Measurements from ENCODE around the gene CTDP1.
"Not testable (repeated sequence)": the region's sequence is repeated elsewhere in the genome, so short reads cannot be mapped to it uniquely, and the experiment has no call there.

CTDP1 gene

DNA sequence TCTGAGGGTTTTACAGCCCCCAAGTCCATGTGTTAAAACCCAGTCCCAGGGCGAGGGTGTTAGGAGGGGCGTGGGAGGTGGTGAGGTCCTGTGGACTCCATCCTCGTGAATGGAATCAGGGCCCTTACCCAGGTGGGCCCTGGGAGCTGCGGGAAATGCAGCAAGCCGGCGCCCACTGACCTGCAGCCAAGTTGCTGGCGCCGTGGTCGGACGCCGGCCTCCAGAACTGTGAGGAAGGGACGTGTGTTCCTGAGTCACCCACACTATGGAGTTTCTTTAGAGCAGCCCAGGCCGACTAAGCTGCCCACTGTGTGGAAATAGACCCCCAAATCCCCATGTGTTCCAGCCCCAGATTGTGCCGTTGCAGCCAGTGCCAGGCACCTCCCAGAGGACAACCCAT, 26.4 kb downstream of the CTDP1 start:
- no peak for DNase-seq

DNA sequence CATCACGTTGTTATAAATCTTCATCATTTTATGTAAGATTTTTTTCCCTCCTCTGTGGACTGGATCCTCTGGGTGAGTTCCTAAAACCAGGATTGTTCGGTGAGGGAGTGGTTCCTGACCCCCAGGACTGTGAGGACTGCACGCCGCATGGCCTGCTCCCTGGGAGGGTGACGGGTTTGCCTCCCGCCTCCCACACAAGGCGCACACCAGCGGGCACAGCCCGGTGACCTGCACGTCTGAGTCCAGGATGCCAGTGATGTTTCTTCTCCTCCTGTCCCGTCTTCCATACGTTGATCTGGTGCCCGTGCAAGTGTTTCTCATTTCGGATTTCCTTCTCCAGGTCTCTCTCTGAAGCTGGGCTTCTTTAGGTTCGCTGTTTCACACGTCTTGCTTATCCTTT, 27.1 kb downstream of the CTDP1 start:
- no peak for DNase-seq

DNA sequence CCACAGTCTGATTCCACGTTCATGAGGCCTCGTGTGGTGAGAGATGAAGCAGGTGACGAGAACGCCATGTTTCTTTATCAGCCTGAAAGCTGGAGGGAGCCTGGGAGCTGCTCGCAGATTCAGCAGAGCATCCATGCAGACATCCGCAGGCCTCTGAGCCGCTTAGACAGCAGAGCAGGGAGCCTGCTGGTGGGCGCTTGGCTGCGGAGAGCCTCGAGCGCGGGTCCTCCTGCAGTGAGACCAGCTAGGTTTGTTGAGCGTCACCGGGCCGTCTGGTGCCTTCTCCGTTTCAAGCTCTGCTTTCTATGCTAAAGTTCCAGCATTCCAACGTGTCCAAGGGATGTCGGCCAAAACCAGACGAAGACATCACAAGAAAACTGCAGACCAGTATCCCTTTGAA, 27.6 kb downstream of the CTDP1 start:
- no peak for DNase-seq

DNA sequence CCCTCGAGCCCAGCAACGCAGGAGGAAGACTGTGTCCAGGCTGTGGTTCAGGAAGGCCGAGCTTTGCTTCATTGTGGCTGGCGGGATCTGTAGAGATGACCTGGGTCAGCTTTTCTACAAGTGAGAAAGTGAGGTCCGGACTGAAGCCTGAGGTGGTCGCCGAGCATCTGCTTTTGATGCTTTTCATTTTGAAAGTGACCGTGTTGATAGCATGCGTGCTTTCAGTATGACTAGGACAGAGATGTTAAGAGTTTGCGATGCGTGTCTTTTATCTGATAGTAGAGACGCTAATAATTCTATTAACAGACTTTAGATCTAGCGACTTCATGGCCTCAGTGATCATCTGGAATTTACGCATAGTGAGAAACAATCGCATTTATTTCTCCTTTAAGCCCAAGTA, 28.1 kb downstream of the CTDP1 start:
- DNase-seq = no peak

DNA sequence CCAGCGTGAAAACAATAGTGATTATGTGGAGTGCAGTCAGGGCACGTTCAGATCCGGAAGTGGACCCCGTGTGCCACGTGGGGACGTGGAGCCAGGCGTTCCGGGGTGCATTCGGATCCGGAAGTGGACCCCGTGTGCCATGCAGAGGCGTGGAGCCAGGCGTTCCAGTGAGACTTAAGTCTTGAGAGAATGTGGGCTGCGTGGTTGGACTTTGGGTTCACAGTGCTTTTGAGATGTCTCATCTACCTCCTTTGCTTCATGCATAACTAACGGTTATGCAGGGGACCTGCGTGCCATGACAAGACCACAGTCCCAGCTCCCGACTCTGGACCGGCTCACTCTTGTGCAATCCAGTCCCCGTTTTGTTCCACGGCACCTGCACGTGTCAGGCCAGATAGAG, 28.8 kb downstream of the CTDP1 start:
- DNase-seq = no peak

DNA sequence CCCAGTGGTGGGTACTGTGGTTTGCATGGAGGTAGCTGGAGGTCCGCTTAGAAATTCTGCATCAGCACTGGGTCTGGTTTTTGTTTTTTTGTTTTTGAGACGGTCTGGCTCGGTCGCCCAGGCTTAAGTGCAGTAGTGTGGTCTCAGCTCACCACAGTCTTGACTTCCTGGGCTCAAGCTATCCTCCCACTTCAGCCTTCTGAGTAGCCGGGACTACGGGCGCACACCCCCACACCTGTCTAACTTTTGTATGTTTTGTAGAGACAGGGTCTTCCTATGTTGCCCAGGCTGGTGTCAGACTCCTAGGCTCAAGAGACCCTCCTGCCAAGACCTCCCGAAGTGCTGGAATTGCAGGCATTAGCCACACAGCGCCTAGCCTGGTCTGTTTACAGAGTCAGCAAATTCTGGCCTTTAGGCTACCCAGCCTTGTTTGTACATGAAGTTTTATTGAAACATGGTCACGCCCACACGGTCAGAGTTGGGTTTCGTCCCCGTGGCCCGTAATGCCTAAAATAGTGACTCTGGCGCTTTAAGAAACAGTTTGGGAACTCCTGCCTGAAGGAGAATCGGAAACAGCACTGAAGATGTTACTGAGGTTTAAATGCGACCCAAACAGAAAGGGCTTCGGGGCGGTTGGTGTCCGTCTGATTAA, 32.7 kb downstream of the CTDP1 start:
- DNase-seq = no peak

DNA sequence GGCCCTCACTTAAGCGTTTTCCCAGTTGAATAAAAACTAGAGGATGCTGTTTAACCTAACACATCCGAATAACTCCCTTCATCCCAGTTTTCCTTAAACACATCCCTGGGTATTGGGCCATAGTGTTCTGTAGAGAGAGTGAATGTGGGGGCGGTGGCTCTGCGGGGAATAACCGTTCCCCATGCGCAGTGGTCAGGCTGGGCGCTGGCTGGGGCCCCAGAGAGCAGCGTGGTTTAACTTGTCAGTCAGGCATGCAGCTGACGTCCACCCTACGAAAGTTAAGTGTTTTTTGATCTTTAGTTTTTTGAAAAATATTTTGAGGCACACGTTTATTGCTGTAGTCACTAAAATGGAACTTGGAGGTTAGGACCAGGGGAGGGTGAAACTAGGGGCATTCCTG, 33.7 kb downstream of the CTDP1 start:
- DNase-seq = no peak

DNA sequence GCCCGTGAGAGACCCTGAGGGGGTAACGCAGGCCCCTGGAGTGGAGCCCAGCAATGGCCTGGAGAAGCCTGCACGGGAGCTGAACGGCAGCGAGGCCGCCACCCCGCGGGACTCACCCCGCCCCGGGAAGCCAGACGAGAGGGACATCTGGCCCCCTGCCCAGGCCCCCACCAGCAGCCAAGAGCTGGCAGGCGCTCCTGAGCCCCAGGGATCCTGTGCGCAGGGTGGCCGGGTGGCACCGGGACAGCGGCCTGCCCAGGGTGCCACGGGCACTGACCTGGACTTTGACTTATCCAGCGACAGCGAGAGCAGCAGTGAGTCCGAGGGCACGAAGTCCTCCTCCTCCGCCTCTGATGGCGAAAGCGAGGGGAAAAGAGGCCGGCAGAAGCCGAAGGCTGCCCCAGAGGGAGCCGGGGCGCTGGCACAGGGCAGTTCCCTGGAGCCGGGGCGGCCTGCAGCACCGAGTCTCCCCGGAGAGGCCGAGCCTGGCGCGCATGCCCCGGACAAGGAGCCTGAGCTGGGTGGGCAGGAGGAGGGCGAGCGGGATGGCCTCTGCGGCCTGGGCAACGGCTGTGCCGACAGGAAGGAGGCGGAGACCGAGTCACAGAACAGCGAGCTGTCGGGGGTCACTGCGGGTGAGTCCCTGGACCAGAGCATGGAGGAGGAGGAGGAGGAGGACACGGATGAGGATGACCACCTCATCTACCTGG, 35.1 kb downstream of the CTDP1 start:
- DNase-seq = no peak

DNA sequence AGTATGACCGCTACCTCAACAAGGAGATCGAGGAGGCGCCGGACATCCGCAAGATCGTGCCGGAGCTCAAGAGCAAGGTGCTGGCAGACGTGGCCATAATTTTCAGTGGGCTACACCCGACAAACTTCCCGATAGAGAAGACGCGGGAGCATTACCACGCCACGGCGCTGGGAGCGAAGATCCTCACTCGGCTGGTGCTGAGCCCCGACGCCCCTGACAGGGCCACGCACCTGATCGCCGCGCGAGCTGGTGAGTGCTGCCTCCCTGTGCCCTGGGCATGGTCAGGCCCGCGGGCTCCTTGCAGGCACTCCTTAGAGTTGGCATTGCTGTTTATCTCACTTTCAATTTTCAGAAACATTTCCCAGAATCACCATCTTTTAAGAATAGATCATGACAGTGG, 35.7 kb downstream of the CTDP1 start:
- DNase-seq = no peak

DNA sequence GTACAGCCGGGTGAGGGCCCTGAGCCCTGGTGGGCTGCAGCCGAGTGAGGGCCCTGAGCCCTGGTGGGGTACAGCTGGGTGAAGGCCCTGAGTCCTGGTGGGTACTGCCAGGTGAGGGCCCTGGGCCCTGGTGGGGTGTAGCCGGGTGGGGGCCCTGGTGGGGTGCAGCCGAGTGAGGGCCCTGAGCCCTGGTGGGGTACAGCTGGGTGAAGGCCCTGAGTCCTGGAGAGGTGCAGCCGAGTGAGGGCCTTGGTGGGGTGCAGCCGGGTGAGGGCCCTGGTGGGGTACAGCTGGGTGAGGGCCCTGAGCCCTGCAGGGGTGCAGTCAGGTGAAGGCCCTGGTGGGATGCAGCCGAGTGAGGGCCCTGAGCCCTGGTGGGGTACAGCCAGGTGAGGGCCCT, 37.5 kb downstream of the CTDP1 start:
- no peak for DNase-seq

DNA sequence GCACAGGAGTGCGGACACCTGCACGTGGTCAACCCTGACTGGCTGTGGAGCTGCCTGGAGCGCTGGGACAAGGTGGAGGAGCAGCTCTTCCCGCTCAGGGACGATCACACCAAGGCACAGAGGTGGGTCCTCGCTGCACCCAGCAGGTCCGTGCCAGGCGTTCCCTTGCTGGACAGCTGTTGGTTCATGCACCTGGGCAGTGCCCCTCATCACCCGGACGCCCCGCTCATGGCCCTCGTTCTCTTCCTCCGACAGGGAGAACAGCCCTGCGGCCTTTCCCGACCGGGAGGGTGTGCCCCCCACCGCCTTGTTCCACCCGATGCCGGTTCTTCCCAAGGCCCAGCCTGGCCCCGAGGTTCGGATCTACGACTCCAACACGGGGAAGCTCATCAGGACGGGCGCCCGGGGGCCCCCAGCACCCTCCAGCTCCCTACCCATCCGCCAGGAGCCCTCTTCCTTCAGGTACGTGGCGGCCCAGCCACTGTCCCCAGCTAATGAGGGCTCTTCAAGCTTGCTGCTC, 38.0 kb downstream of the CTDP1 start:
- DNase-seq = no peak

DNA sequence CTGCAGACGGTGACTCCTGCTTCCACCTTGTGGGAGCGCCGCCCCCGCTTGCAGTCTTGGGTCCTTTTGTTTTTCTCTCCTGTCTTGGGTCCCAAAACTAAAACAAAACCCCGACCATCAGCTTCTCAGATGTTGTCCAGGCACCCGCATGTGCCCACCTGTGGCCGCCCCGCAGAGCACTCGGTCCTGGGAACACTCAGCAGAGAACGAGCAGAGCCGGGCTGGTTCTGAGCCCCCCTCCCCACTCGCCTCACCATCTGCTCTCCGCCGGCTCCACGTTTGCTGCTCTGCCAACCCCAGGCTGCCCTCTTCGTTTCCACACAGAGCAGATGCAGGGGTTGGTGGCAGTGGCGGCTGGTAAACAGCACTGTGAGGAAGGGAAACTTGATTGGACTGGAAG, 38.5 kb downstream of the CTDP1 start:
- DNase-seq = peak; percentile 66

DNA sequence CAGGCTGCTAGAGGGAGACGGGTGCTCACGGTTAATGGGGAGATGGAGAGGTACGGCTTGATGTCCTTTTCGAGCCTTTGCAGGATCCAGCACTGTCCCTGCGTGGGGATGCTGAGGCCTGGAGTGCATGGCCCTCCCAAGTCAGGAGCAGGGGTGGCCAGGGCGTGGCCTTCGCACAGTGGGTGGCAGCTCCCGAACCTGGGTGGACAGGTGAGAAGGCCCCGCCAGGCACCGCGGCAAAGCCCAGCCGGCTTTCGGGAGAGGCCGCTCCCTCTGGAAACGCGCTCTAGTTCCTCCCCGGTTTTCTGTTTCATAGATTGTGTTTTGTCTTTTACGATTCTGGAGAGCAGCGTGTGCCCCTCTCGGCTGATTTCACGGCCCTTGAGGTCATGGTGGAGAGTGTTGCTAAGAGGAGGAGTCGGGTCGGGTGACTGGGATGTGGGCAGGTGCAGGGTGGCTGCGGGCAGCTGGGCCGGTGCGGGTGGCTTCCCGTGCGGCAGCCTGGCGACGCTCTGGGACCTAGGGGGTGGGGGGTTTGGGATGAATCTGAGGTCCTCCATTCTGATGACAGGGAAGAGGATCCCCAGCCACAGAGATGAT, 39.4 kb downstream of the CTDP1 start:
- DNase-seq = no peak

DNA sequence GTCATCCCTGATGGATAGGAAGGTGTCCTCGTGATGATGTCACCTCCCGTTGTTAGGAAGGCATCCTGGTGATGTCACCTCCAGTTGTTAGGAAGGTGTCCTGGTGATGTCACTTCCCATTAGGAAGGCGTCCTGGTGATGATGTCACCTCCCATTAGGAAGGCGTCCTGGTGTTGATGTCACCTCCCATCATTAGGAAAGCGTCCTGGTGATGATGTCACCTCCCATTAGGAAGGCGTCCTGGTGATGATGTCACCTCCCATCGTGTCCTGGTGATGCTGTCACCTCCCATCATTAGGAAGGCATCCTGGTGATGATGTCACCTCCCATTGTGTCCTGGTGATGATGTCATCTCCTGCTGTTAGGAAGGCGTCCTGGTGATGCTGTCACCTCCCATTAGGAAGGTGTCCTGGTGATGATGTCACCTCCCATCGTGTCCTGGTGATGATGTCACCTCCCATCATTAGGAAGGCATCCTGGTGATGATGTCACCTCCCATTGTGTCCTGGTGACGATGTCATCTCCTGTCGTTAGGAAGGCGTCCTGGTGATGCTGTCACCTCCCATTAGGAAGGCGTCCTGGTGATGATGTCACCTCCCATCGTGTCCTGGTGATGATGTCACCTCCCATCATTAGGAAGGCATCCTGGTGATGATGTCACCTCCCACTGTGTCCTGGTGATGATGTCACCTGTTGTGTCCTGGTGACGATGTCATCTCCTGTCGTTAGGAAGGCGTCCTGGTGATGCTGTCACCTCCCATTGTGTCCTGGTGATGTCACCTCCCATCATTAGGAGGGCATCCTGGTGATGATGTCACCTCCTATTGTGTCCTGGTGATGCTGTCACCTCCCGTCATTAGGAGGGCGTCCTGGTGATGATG, 40.1 kb downstream of the CTDP1 start:
- not testable (repeated sequence) for DNase-seq

DNA sequence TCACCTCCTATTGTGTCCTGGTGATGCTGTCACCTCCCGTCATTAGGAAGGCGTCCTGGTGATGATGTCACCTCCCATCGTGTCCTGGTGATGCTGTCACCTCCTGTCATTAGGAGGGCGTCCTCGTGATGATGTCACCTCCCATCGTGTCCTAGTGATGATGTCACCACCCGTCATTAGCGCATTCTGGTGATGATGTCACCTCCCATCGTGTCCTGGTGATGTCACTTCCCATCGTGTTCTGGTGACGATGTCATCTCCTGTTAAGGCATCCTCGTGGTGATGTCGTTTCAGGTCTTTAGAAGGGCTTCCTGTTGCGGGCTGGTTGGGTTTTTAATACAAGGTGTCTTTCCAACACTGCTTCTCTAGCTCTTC, 40.7 kb downstream of the CTDP1 start:
- DNase-seq = no peak

DNA sequence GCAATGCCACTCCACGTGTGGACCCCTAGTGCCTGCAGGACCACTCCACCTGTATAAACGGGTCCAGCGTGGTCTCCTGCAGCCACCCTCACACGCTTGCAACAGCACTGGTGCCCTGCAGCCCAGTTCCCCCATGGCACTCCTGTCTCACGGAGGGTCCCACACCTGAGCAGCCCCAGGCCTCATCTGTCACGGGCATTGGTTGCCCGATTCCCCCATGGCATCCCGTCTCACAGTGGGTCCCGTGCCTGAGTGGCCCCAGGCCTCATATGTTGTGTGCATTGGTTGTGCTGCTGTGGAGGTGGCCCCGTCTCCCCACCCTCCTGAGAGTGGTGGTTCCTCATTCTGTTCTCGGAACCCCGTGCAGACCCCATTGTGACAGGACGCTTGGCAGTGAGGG, 43.4 kb downstream of the CTDP1 start:
- no peak for DNase-seq

DNA sequence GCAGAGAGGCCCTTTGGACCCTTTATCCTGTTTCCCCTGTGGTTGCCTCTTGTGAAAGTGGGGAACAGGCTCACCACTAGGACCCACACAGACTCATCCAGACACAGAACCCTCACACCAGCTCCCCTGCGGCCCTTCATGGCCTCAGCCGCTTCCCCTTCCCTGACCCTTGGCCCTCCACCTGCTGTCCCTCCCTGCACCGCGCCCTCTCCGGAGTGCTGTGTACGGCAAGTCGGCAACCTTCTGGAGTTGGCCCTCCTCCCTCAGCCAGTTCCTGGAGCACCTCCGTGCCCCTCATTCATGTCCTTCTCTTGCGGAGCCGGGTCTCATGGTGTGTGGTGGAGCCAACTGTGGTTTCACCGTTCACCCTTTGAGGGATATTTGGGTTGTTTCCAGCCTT, 44.0 kb downstream of the CTDP1 start:
- no peak for DNase-seq

DNA sequence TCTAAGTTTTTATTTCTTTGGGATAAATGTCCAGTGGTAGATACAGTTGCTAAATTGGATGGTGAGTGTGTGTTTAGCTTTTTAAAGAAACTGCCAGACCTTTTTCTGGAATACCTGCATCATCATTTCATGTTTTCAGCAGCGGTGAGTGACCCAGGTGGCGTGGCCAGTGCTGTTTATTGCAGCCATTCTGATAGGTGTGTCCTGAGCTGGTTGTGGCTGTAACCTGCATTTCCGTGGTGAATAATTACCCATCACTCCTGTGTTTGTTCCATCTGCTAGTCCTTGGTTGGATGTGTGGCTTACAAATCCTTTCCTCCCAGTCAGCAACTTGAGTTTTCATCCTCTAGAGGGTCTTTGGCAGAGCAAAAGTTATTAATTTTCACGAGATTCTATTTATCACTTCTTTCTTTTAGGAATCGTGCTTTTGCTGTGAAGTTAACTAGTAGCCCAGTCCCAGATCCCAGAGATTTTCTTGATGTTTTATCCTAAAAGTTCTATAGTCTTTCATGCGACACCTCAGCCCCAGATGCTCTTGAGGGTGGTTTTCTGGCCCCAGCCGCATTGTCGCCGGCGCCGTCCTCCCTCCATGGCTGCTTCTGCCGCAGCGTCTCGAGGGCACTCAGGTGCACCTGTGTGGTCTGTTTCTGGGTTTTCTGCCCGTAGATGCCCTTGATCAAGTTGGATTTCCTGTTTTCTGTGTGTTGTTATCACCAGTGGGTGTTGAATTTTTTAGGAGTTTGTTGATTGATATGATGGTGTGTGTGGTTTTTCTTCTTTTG, 44.9 kb downstream of the CTDP1 start:
- DNase-seq = no peak

DNA sequence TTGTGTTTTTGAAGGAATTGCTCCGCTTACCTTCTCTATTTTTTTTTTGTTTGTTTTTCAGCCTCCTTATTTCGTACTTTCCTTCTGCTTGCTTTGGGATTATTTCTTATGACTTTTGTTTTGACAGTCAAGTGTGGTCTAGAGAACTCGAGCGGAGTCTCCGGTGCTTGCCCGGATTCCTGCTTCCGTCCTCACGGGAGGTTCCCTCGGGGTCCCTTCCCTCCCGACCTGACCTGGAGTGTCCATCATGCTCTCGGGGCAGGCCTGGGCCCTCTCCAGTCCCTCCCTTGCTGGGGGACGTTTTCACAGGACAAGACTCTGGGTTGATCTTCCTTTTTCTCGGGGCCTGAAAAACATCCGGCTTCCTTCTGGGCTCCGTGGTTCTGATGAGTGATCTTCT, 45.9 kb downstream of the CTDP1 start:
- DNase-seq = no peak

DNA sequence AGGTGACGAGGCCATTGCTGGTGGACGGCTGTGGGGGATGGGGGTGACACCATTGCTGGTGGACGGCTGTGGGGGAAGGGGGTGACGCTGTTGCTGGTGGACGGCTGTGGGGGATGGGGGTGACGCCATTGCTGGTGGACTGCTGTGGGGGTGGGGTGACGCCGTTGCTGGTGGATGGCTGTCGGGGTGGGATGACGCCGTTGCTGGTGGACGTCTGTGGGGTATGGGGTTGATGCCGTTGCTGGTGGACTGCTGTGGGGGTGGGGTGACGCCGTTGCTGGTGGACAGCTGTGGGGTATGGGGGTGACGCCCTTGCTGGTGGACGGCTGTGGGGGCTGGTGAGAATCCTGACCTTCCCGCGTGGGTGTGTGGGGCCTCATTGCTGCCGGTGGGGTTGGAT, 47.1 kb downstream of the CTDP1 start:
- DNase-seq = no peak

DNA sequence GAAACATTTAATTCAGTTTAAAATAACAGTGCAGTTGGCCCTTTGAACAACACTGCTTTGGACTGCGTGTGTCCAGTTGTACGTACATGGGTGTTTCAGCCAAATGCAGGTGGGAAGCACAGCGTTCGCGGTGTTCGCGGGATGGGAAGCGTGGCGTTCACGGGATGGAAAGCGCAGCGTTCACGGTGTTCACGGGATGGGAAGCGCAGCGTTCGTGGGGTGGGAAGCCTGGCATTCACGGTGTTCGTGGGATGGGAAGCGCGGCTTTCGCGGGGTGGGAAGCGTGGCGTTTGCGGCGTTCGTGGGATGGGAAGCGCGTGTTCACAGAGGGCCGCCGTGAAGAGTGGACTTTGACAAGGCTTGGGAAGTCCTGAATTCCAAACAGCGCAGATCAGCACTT, 47.6 kb downstream of the CTDP1 start:
- no peak for DNase-seq

DNA sequence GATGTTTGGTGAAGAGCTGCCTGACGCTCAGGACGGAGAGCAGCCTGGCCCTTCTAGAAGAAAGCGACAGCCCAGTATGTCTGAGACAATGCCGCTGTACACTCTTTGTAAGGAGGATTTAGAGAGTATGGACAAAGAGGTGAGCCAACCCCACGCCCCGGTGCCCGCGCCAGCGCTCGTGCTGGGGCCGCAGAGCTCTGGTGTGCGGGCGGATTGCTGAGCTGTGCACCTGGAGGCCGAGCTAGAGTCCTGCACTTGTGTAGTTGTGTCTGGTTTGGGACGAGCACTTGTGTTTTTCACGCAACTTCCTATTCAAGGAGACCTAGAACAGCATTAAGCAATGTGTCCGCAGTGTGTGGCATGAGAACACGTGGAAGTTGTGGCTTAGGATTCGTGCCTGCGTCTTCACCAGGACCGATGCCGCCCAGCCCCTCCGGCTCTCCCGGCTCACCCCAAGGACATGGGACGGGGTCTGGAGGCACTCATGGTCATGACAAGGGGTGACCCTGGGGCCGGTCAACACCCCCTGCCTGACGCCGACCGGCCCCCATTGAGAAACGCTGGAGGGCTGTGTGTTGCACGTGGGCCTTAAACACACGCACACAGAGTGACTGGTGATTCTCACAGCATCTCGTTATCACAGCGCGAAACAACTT, 49.5 kb downstream of the CTDP1 start:
- no peak for DNase-seq
